HepG2 (cell line): ENCODE data around the gene NR1H3. TPM values are rescaled to one million over a fixed set of nuclear protein-coding genes. Genes with fewer than 3 reads are reported as not detected.

Experiments used
- ARID2 ChIP-seq: sonication (generic); formaldehyde crosslinking; IDR thresholded peaks from 2 replicates; pipeline ENCODE4 v1.8.1; 2022; ENCODE audit warnings: mild to moderate bottlenecking, missing genetic modification reagents, borderline replicate concordance
- ARNT2 ChIP-seq: sonication (generic); formaldehyde crosslinking; IDR thresholded peaks from 2 replicates; pipeline ENCODE4 v1.8.0; 2022; ENCODE audit warnings: mild to moderate bottlenecking, low read depth, missing genetic modification reagents, moderate library complexity
- BHLHE40 ChIP-seq: IDR thresholded peaks from 2 replicates; pipeline ENCODE4 v1.6.1; 2011; ENCODE audit warnings: low read length, improper control_type of control experiment
- DPF2 ChIP-seq: sonication (generic); formaldehyde crosslinking; IDR thresholded peaks from 2 replicates; pipeline ENCODE4 v1.4.0; 2020; ENCODE audit warnings: mild to moderate bottlenecking, low read depth, missing genetic modification reagents, borderline replicate concordance
- FOXM1 ChIP-seq: sonication (generic); formaldehyde crosslinking; IDR thresholded peaks from 2 replicates; pipeline ENCODE4 v1.5.0; 2020; ENCODE audit warnings: missing genetic modification reagents
- FOXP1 ChIP-seq, 2 experiments: fragments of 450-650 bp in 1 of 2; IDR thresholded peaks; 2 replicates each; pipeline ENCODE4 v1.6.1; 2017 to 2018; ENCODE audit warnings: antibody characterized with exemption in 1 of 2
- GATAD2A ChIP-seq: IDR thresholded peaks from 2 replicates; pipeline ENCODE4 v1.6.1; 2016
- JDP2 ChIP-seq: sonication (generic); formaldehyde crosslinking; IDR thresholded peaks from 2 replicates; pipeline ENCODE4 v1.8.1; 2022; ENCODE audit warnings: missing genetic modification reagents, borderline replicate concordance
- KLF11 ChIP-seq: IDR thresholded peaks from 2 replicates; pipeline ENCODE4 v1.6.1; 2016; ENCODE audit warnings: missing compliant biosample characterization
- PHF8 ChIP-seq: sonication (generic); formaldehyde crosslinking; IDR thresholded peaks from 2 replicates; pipeline ENCODE4 v1.5.0; 2020; ENCODE audit warnings: missing genetic modification reagents
- SCMH1 ChIP-seq: sonication (generic); formaldehyde crosslinking; IDR thresholded peaks from 2 replicates; pipeline ENCODE4 v1.9.0; 2021; ENCODE audit warnings: missing genetic modification reagents, mild to moderate bottlenecking, borderline replicate concordance
- SETDB1 ChIP-seq: sonication (generic); formaldehyde crosslinking; IDR thresholded peaks from 2 replicates; pipeline ENCODE4 v1.5.1; 2020; ENCODE audit warnings: missing genetic modification reagents, mild to moderate bottlenecking, borderline replicate concordance
- SMARCE1 ChIP-seq: fragments of 450-650 bp; IDR thresholded peaks from 2 replicates; pipeline ENCODE4 v1.6.1; 2017; ENCODE audit warnings: borderline replicate concordance
- SOX6 ChIP-seq, 2 experiments: fragments of 450-650 bp in 1 of 2; sonication (generic) in 1 of 2; formaldehyde crosslinking in 1 of 2; IDR thresholded peaks; 2 replicates each; pipeline versions ENCODE4 v1.4.0 to v1.6.1; 2017 to 2020; ENCODE audit warnings: antibody characterized with exemption in 1 of 2, mild to moderate bottlenecking in 1 of 2, missing genetic modification reagents in 1 of 2
- SP1 ChIP-seq, 2 experiments: fragments of 450-650 bp in 1 of 2; sonication (generic) in 1 of 2; formaldehyde crosslinking in 1 of 2; IDR thresholded peaks; 2 replicates each; pipeline versions ENCODE4 v1.4.0 to v1.6.1; 2016 to 2020; ENCODE audit warnings: missing genetic modification reagents in 1 of 2
- TCF7 ChIP-seq: sonication (generic); IDR thresholded peaks from 2 replicates; pipeline ENCODE4 v1.6.1; 2016; ENCODE audit warnings: antibody characterized with exemption, low read depth
- TFAP4 ChIP-seq: sonication (generic); IDR thresholded peaks from 2 replicates; pipeline ENCODE4 v1.6.1; 2016; ENCODE audit warnings: low read depth, borderline replicate concordance
- TRIM22 ChIP-seq: fragments of 450-650 bp; IDR thresholded peaks from 2 replicates; pipeline ENCODE4 v1.6.1; 2017
- ZNF12 ChIP-seq: sonication (generic); formaldehyde crosslinking; IDR thresholded peaks from 2 replicates; pipeline ENCODE4 v1.5.0; 2020; ENCODE audit warnings: missing genetic modification reagents
- ZNF138 ChIP-seq: sonication (generic); formaldehyde crosslinking; IDR thresholded peaks from 2 replicates; pipeline ENCODE4 v1.5.0; 2020; ENCODE audit warnings: mild to moderate bottlenecking, low read depth, missing genetic modification reagents
- ZNF546 ChIP-seq: sonication (generic); formaldehyde crosslinking; conservative IDR thresholded peaks from 2 replicates; pipeline ENCODE4 v1.8.1; 2023; ENCODE audit warnings: mild to moderate bottlenecking, missing genetic modification reagents
- ZNF660 ChIP-seq: sonication (generic); formaldehyde crosslinking; IDR thresholded peaks from 2 replicates; pipeline ENCODE4 v1.5.1; 2020; ENCODE audit warnings: mild to moderate bottlenecking, low read depth, missing genetic modification reagents, borderline replicate concordance
- polyA plus RNA-seq, 8 experiments: library from polyadenylated mRNA; depleted of rRNA in 3 of 8; stranded (reverse) in 7 of 8; unstranded in 1 of 8; fragments of >200 nt; fragmentation: Illumina TruSeq in 4 of 8; extraction: Trizol in 4 of 8; gene quantifications; 2 replicates each; pipeline versions ENCODE4 v1.2.1 to v1.2.3, GENCODE V29; 2011 to 2016; ENCODE audit warnings: low read depth in 4 of 8, missing spikeins in 1 of 8, mixed read lengths in 1 of 8; ENCODE audit not compliant: insufficient read depth in 1 of 8
- total RNA-seq, 5 experiments: library from RNA; depleted of rRNA; stranded (reverse); fragments of >200 nt; fragmentation: Illumina TruSeq; extraction: Trizol; gene quantifications; 2 replicates each; pipeline ENCODE4 v1.2.3, GENCODE V29; 2016; ENCODE audit warnings: low read depth in 1 of 5
- TF ChIP-seq, protein P1 (sequence below), 2 experiments: sonication (generic) in 1 of 2; formaldehyde crosslinking in 1 of 2; IDR thresholded peaks; 2 replicates each; pipeline versions ENCODE4 v1.6.1 to v1.9.0; 2014 to 2022; ENCODE audit warnings: antibody characterized with exemption in 1 of 2, borderline replicate concordance in 1 of 2, inconsistent platforms in 1 of 2, low read depth in 1 of 2, missing genetic modification reagents in 1 of 2

Gene NR1H3
- total and polyA plus RNA-seq, 2 of the 13 experiments (the other 11 are each of a cell fraction or from before 2014, with no cell fraction given), result 41.8 to 102 TPM

DNA sequence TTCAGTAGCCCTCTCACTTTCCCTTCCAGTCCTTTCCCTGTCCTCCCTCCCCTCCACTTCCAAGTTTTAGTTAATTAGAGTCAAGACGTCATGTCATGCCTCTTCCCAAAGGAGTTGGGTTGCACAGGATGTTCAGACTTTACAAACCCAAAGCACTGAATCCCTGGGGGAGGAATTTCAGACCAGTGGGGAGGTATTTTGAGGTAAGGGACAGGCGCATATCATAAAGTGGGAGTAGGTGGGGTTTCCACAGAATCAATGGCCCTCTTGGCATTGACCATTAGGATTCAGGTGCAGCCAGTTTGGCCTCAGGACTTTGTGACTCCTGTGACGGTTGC lies 8.4 kb upstream of the NR1H3 start (continued):
- TF ChIP-seq ZNF546 (CRISPR knock-in tag) (no peak), SMARCE1 (no peak), KLF11 (no peak), ZNF660 (CRISPR knock-in tag) (no peak), DPF2 (0 out of 2 replicates have a peak, but pooled peaks have one; percentile 11), ZNF138 (no peak), TCF7 (no peak), PHF8 (CRISPR knock-in tag) (no peak), FOXP1 (IDR thresholded peaks at IDR 0.05) (no peak), FOXP1 (CRISPR knock-in tag; IDR thresholded peaks at IDR 0.05) (no peak), JDP2 (no peak), GATAD2A (peak; percentile 26; the same call in 1 of the 2 replicates), SETDB1 (CRISPR knock-in tag) (no peak), TRIM22 (no peak), ARID2 (CRISPR knock-in tag) (no peak), BHLHE40 (no peak), FOXM1 (no peak), SCMH1 (CRISPR knock-in tag) (no peak), SOX6 (IDR thresholded peaks at IDR 0.05) (no peak), SOX6 (CRISPR knock-in tag; IDR thresholded peaks at IDR 0.05) (no peak), ZNF12 (CRISPR knock-in tag) (no peak), TFAP4 (no peak), ARNT2 (no peak), SP1 (IDR thresholded peaks at IDR 0.05) (no peak), SP1 (CRISPR knock-in tag; IDR thresholded peaks at IDR 0.05) (no peak)
- TF ChIP-seq, protein P1, sequence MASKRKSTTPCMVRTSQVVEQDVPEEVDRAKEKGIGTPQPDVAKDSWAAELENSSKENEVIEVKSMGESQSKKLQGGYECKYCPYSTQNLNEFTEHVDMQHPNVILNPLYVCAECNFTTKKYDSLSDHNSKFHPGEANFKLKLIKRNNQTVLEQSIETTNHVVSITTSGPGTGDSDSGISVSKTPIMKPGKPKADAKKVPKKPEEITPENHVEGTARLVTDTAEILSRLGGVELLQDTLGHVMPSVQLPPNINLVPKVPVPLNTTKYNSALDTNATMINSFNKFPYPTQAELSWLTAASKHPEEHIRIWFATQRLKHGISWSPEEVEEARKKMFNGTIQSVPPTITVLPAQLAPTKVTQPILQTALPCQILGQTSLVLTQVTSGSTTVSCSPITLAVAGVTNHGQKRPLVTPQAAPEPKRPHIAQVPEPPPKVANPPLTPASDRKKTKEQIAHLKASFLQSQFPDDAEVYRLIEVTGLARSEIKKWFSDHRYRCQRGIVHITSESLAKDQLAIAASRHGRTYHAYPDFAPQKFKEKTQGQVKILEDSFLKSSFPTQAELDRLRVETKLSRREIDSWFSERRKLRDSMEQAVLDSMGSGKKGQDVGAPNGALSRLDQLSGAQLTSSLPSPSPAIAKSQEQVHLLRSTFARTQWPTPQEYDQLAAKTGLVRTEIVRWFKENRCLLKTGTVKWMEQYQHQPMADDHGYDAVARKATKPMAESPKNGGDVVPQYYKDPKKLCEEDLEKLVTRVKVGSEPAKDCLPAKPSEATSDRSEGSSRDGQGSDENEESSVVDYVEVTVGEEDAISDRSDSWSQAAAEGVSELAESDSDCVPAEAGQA (IDR thresholded peaks at IDR 0.05; ENCODE audit: low read depth), result no peak
- TF ChIP-seq, protein P1 (CRISPR knock-in tag; IDR thresholded peaks at IDR 0.05; ENCODE audit: borderline replicate concordance), result no peak
